GM18951 (cell line): ENCODE data around the gene BRD9.

ENCODE experiments used
- POLR2A ChIP-seq: IDR thresholded peaks from 4 replicates; pipeline ENCODE4 v1.6.1; 2011; ENCODE audit warnings: mild to moderate bottlenecking; ENCODE audit not compliant: insufficient read length, insufficient read depth; ENCODE audit errors: extremely low read depth
- in situ Hi-C: fragments of 300-500 bp; cut with MboI; formaldehyde crosslinking; loops from one replicate; pipeline ENCODE4 v1.12.0; 2022; ENCODE audit warnings: low sequenced_read_pairs, mixed read lengths, inconsistent platforms; ENCODE audit not compliant: unreplicated experiment

The BRD9 gene

GRCh38 chr5:871596-872298 is 20.9 kb downstream of the BRD9 start:
- no peak for TF ChIP-seq POLR2A
- in situ Hi-C loops = no loop called here

GRCh38 chr5:870956-871355 is 21.6 kb downstream of the BRD9 start:
- in situ Hi-C loops = no loop called here

GRCh38 chr5:868428-869135 is 24.0 kb downstream of the BRD9 start:
- in situ Hi-C loops = no loop called here
- TF ChIP-seq POLR2A = no peak

More at GRCh38 chr5:870956-871355, 21.6 kb downstream of the BRD9 start:
- no peak for TF ChIP-seq POLR2A

- no peak for TF ChIP-seq POLR2A
- in situ Hi-C loops = no loop called here
Observed at GRCh38 chr5:867300-867870, 25.2 kb downstream of the BRD9 start.

GRCh38 chr5:865771-866170 is 26.8 kb downstream of the BRD9 start:
- TF ChIP-seq POLR2A = no peak
- in situ Hi-C loops = no loop called here

- in situ Hi-C loops = no loop called here
Observed at GRCh38 chr5:865168-865521, 27.5 kb downstream of the BRD9 start.

GRCh38 chr5:864492-865167 is 28.0 kb downstream of the BRD9 start:
- in situ Hi-C loops = no loop called here

More at GRCh38 chr5:865168-865521, 27.5 kb downstream of the BRD9 start:
- TF ChIP-seq POLR2A = no peak

GRCh38 chr5:863244-863805 is 29.3 kb downstream of the BRD9 start:
- in situ Hi-C loops = no loop called here
- no peak for TF ChIP-seq POLR2A

More at GRCh38 chr5:864492-865167, 28.0 kb downstream of the BRD9 start:
- TF ChIP-seq POLR2A = no peak

- in situ Hi-C loops = no loop called here
- no peak for TF ChIP-seq POLR2A
Observed at GRCh38 chr5:862367-863243, 30.0 kb downstream of the BRD9 start.

- in situ Hi-C loops = no loop called here
- no peak for TF ChIP-seq POLR2A
Observed at GRCh38 chr5:861442-862366, 30.9 kb downstream of the BRD9 start.

- in situ Hi-C loops = no loop called here
Observed at GRCh38 chr5:860506-861150, 32.0 kb downstream of the BRD9 start.

More at GRCh38 chr5:860506-861150, 32.0 kb downstream of the BRD9 start:
- TF ChIP-seq POLR2A = no peak
